ENCODE data around the gene DPH5.
"Not testable (repeated sequence)": the region's sequence is repeated elsewhere in the genome, so short reads cannot be mapped to it uniquely, and the experiment has no call there.

The DPH5 gene

GRCh38 chr1:100982793-100983192 lies 42.8 kb downstream of the DPH5 start:
- no peak for DNase-seq (ENCODE audit: low read depth)

GRCh38 chr1:100979631-100980030 lies 46.0 kb downstream of the DPH5 start:
- DNase-seq (ENCODE audit: low read depth), result no peak

- no peak for DNase-seq (ENCODE audit: low read depth)
Observed at GRCh38 chr1:100976936-100977335, 48.6 kb downstream of the DPH5 start.

- DNase-seq (ENCODE audit: low read depth), result no peak
Observed at GRCh38 chr1:100972185-100972584, 53.4 kb downstream of the DPH5 start.

- DNase-seq (ENCODE audit: low read depth), result no peak
Observed at GRCh38 chr1:100971021-100971420, 54.6 kb downstream of the DPH5 start.

- no peak for DNase-seq (ENCODE audit: low read depth)
Observed at GRCh38 chr1:100969327-100969726, 56.3 kb downstream of the DPH5 start.

GRCh38 chr1:100968621-100969020 lies 57.0 kb downstream of the DPH5 start:
- DNase-seq (ENCODE audit: low read depth), result no peak

- DNase-seq (ENCODE audit: low read depth), result no peak
Observed at GRCh38 chr1:100960098-100960497, 65.5 kb downstream of the DPH5 start.

GRCh38 chr1:100959502-100960060 lies 66.0 kb downstream of the DPH5 start:
- DNase-seq (ENCODE audit: low read depth), result no peak

- peak; percentile 81 for DNase-seq (ENCODE audit: low read depth)
Observed at GRCh38 chr1:100955322-100955721, 70.3 kb downstream of the DPH5 start.

- DNase-seq (ENCODE audit: low read depth), result no peak
Observed at GRCh38 chr1:100953960-100954730, 71.4 kb downstream of the DPH5 start.

GRCh38 chr1:100952970-100953369 lies 72.6 kb downstream of the DPH5 start:
- not testable (repeated sequence) for DNase-seq (ENCODE audit: low read depth)

- DNase-seq (ENCODE audit: low read depth), result no peak
Observed at GRCh38 chr1:100952104-100952745, 73.4 kb downstream of the DPH5 start.

GRCh38 chr1:100950781-100951180 lies 74.8 kb downstream of the DPH5 start:
- no peak for DNase-seq (ENCODE audit: low read depth)

- no peak for DNase-seq (ENCODE audit: low read depth)
Observed at GRCh38 chr1:100950337-100950736, 75.2 kb downstream of the DPH5 start.

- DNase-seq (ENCODE audit: low read depth), result not testable (repeated sequence)
Observed at GRCh38 chr1:100949515-100950158, 75.9 kb downstream of the DPH5 start.

- not testable (repeated sequence) for DNase-seq (ENCODE audit: low read depth)
Observed at GRCh38 chr1:100948721-100949405, 76.7 kb downstream of the DPH5 start.

- not testable (repeated sequence) for DNase-seq (ENCODE audit: low read depth)
Observed at GRCh38 chr1:100947816-100948215, 77.8 kb downstream of the DPH5 start.

GRCh38 chr1:100946064-100946463 lies 79.5 kb downstream of the DPH5 start:
- DNase-seq (ENCODE audit: low read depth), result not testable (repeated sequence)

GRCh38 chr1:100943533-100943932 lies 82.1 kb downstream of the DPH5 start:
- no peak for DNase-seq (ENCODE audit: low read depth)

GRCh38 chr1:100942304-100943046 lies 83.1 kb downstream of the DPH5 start:
- DNase-seq (ENCODE audit: low read depth), result no peak

Data from GM04504 (cell line).